K562 (cell line): ENCODE data around the gene SPIN1. TPM values are rescaled to one million over a fixed set of nuclear protein-coding genes. Genes with fewer than 3 reads are reported as not detected.

ENCODE experiments used
- ATAC-seq: fragments of 200-7000 bp; cut with Tn5 transposase; 3 replicates; pipeline ENCODE4 v1.9.1; 2020; ENCODE audit warnings: moderate library complexity
- BruUV-seq: library from RNA; stranded (reverse); fragments of 400-500 nt; replicated peaks from 2 replicates; lab custom pipeline; 2021; lab: Mats Ljungman, UMichigan
- CTCF ChIA-PET: fragments of 300-600 bp; formaldehyde crosslinking; extraction: SDS; loops from one replicate; lab custom pipeline; 2021; ENCODE audit warnings: low intra/inter-chr PET ratio; lab: Yijun Ruan, JAX
- POLR2A ChIA-PET: fragments of 300-600, 350-650 bp; sonication (Branson Sonifier 250); formaldehyde crosslinking; extraction: SDS; loops from one replicate; lab custom pipeline; 2021; ENCODE audit warnings: antibody characterized with exemption, inconsistent platforms; lab: Yijun Ruan, JAX
- DNase-seq, 4 experiments: peaks; one replicate each; pipeline versions ENCODE4 v3.0.0 to v3.0.0-alpha.2; 2011 to 2018; ENCODE audit warnings: low spot score in 3 of 4, mixed read lengths in 3 of 4; ENCODE audit errors: extremely low read depth in 1 of 4
- FAIRE-seq: peaks from 2 replicates; lab custom pipeline; 2011; peaks lifted over from hg19 to GRCh38; lab: Jason Lieb, UNC
- H2AFZ ChIP-seq: 2 replicates; pipeline ENCODE4 v1.6.0; 2011; ENCODE audit warnings: low read depth, low read length, control low read depth, inconsistent platforms
- H3K27ac ChIP-seq: fragments of 200-600 bp; 3 replicates; pipeline ENCODE4 v1.8.0; 2011; ENCODE audit warnings: low read depth, mild to moderate bottlenecking, control low read depth, inconsistent platforms, low read length, moderate library complexity, mixed read lengths; ENCODE audit errors: extremely low read depth
- H3K27me3 ChIP-seq, 2 experiments: fragments of 300-600 bp in 1 of 2; 2 replicates in 1 of 2; 3 replicates in 1 of 2; pipeline versions ENCODE4 v1.6.0 to v1.8.0; 2011; ENCODE audit warnings: inconsistent platforms in 2 of 2, low read length in 2 of 2, mild to moderate bottlenecking in 1 of 2, mixed read lengths in 1 of 2, moderate library complexity in 1 of 2; ENCODE audit not compliant: control insufficient read depth in 2 of 2, insufficient read depth in 2 of 2
- H3K36me3 ChIP-seq: fragments of 300-600 bp; 3 replicates; pipeline ENCODE4 v1.8.0; 2011; ENCODE audit warnings: mild to moderate bottlenecking, low read length, inconsistent platforms; ENCODE audit not compliant: control insufficient read depth, insufficient read depth
- H3K4me1 ChIP-seq, 2 experiments: fragments of 200-600 bp in 1 of 2; replicated peaks in 1 of 2; 2 replicates in 1 of 2; 3 replicates in 1 of 2; pipeline versions ENCODE4 v1.5.1 to v1.8.0; 2011; ENCODE audit warnings: inconsistent platforms in 2 of 2, low read length in 2 of 2, mild to moderate bottlenecking in 1 of 2, mixed read lengths in 1 of 2, moderate library complexity in 1 of 2; ENCODE audit not compliant: control insufficient read depth in 2 of 2, insufficient read depth in 2 of 2
- H3K4me2 ChIP-seq: 2 replicates; pipeline ENCODE4 v1.6.1; 2011; ENCODE audit warnings: low read length, control low read depth, inconsistent platforms, mixed read lengths; ENCODE audit not compliant: insufficient read depth
- H3K4me3 ChIP-seq: fragments of 200-600 bp; sonication (generic), shearing (Covaris generic); 2 replicates; pipeline ENCODE4 v1.5.1; 2016; ENCODE audit warnings: control low read depth, inconsistent platforms
- H3K79me2 ChIP-seq: fragments of 200-600 bp; 3 replicates; pipeline ENCODE4 v1.8.0; 2011; ENCODE audit warnings: low read length, inconsistent platforms; ENCODE audit not compliant: control insufficient read depth, insufficient read depth
- H3K9ac ChIP-seq, 2 experiments: 2 replicates each; pipeline versions ENCODE4 v1.6.0 to v1.6.1; 2011; ENCODE audit warnings: low read depth in 2 of 2, low read length in 2 of 2, control low read depth in 1 of 2, inconsistent platforms in 1 of 2, mild to moderate bottlenecking in 1 of 2, mixed read lengths in 1 of 2; ENCODE audit not compliant: insufficient read depth in 1 of 2
- H3K9me1 ChIP-seq: one replicate; pipeline ENCODE4 v1.6.0; 2011; ENCODE audit warnings: inconsistent platforms, mild to moderate bottlenecking, low read length, moderate library complexity; ENCODE audit not compliant: control insufficient read depth, insufficient read depth
- H3K9me3 ChIP-seq: replicated peaks from 2 replicates; pipeline ENCODE4 v1.5.1; 2011; ENCODE audit warnings: low read depth, low read length, inconsistent platforms; ENCODE audit not compliant: control insufficient read depth, insufficient read depth
- H4K20me1 ChIP-seq: replicated peaks from 2 replicates; pipeline ENCODE4 v1.6.1; 2011; ENCODE audit warnings: low read length, inconsistent platforms, mixed read lengths; ENCODE audit not compliant: control insufficient read depth, insufficient read depth
- ARNT ChIP-seq, 2 experiments: fragments of 450-650 bp; IDR thresholded peaks; 2 replicates each; pipeline ENCODE4 v1.6.1; 2016; ENCODE audit warnings: mild to moderate bottlenecking in 1 of 2
- BRD9 ChIP-seq: fragments of 450-650 bp; IDR thresholded peaks from 2 replicates; pipeline ENCODE4 v1.6.1; 2018; ENCODE audit warnings: low read depth; ENCODE audit not compliant: partially characterized antibody
- CCNT2 ChIP-seq: IDR thresholded peaks from 2 replicates; pipeline ENCODE4 v1.6.1; 2011; ENCODE audit warnings: borderline replicate concordance, low read depth, mild to moderate bottlenecking, moderate library complexity, mixed read lengths, low read length; ENCODE audit not compliant: insufficient read length; ENCODE audit errors: extremely low read depth
- FIP1L1 ChIP-seq: fragments of 200-400 bp; formaldehyde crosslinking; IDR thresholded peaks from 2 replicates; pipeline ENCODE4 v1.6.1; 2018; ENCODE audit warnings: mild to moderate bottlenecking, low read depth, low read length; ENCODE audit not compliant: poor library complexity, severe bottlenecking
- HNRNPL ChIP-seq: fragments of 200-400 bp; formaldehyde crosslinking; IDR thresholded peaks from 2 replicates; pipeline ENCODE4 v1.6.1; 2017; ENCODE audit warnings: low read depth, mild to moderate bottlenecking, low read length
- USF2 ChIP-seq: sonication (generic); formaldehyde crosslinking; IDR thresholded peaks from 2 replicates; pipeline ENCODE4 v1.5.0; 2020; ENCODE audit warnings: missing genetic modification reagents
- ZEB2 ChIP-seq: fragments of 450-650 bp; IDR thresholded peaks from 2 replicates; pipeline ENCODE4 v1.6.1; 2016
- ZFX ChIP-seq: sonication (generic); formaldehyde crosslinking; IDR thresholded peaks from 2 replicates; pipeline ENCODE4 v1.8.0; 2022; ENCODE audit warnings: mild to moderate bottlenecking, missing genetic modification reagents, moderate library complexity
- ZNF384 ChIP-seq: IDR thresholded peaks from 2 replicates; pipeline ENCODE4 v1.6.1; 2012; ENCODE audit warnings: low read depth, low read length, improper control_type of control experiment
- ZNF583 ChIP-seq: fragments of 250-450 bp; sonication (Bioruptor Pico); IDR thresholded peaks from 2 replicates; pipeline ENCODE4 v1.4.0; 2020
- ZNF655 ChIP-seq: fragments of 250-450 bp; sonication (Bioruptor Pico); IDR thresholded peaks from 2 replicates; pipeline ENCODE4 v1.5.0; 2021
- ZNF707 ChIP-seq: fragments of 250-450 bp; sonication (Bioruptor Pico); conservative IDR thresholded peaks from 2 replicates; pipeline ENCODE4 v1.8.0; 2022; ENCODE audit warnings: inconsistent platforms, mild to moderate bottlenecking, moderate library complexity
- WGBS: fragments of 100-300 bp; shearing (Covaris generic); methylation state at CpG from one replicate; pipeline ENCODE4 v1.1.6; 2016; ENCODE audit warnings: low coverage, mixed read lengths; ENCODE audit not compliant: insufficient coverage; ENCODE audit errors: missing lambda C conversion rate; 5-methylcytosine and 5-hydroxymethylcytosine counted together
- in situ Hi-C: fragments of 300-500 bp; cut with MboI; formaldehyde crosslinking; loops from 4 replicates; pipeline ENCODE4 v1.15.0; 2018; ENCODE audit warnings: inconsistent platforms, mixed read lengths
- intact Hi-C: fragments of 100-400 bp; cut with micrococcal nuclease; formaldehyde crosslinking; loops from 2 replicates; pipeline ENCODE4 v1.14.2; 2022
- polyA plus RNA-seq, 8 experiments: library from polyadenylated mRNA; depleted of rRNA in 4 of 8; stranded (reverse) in 5 of 8; unstranded in 3 of 8; fragments of >200 nt; fragmentation: Nextera tagmentation in 2 of 8; fragmentation: Illumina TruSeq in 1 of 8; extraction: Ambion mirVana in 2 of 8; extraction: Trizol in 1 of 8; gene quantifications; 2 replicates each; pipeline versions ENCODE4 v1.2.1 to v1.2.3, GENCODE V29; 2011 to 2014; ENCODE audit warnings: inconsistent platforms in 1 of 8, missing spikeins in 1 of 8
- total RNA-seq, 7 experiments: library from RNA; depleted of rRNA in 6 of 7; stranded (reverse); fragments of >200 nt in 6 of 7; fragmentation: Illumina TruSeq in 2 of 7; extraction: Trizol in 2 of 7; gene quantifications; 2 replicates each; pipeline versions ENCODE4 v1.2.1 to v1.2.3, GENCODE V29; 2011 to 2021; ENCODE audit warnings: low replicate concordance in 1 of 7

The SPIN1 gene
- total and polyA plus RNA-seq, 9 of the 15 experiments (the other 6 are each of a cell fraction or from before 2014, with no cell fraction given): 7.4 to 25.7 (median 15.6) TPM

DNA sequence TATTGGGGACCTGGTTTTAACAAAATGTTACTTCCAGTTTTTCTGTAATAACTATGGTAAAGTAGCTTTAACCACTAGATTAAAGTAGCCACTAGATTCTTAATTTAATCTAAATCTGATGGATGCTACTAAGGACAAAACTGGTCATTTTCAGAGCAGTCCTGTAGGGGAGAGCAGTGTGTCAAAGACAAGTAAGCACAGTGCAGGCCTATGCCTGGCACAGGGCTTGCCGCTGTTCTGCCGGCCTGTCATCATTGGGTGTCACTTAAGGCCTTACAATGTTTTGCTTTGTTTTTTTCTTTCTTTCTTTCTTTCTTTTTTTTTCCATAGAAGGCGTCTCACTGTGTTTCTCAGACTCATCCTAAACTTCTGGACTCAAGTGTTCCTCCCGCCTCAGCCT is 93.7 kb downstream of the SPIN1 start:
- CTCF ChIA-PET: no interaction called here
- no peaks in the 10 kb centered on the region for H3K79me2 ChIP-seq
- no peak overlapping the region for H3K4me3 ChIP-seq
- H3K9me1 ChIP-seq: no peaks in the 10 kb centered on the region
- H3K27me3 ChIP-seq: no peaks in the 10 kb centered on the region
- 0 out of 3 replicates have a peak, but pooled peaks cover 1% of the 10 kb centered on the region for H3K36me3 ChIP-seq
- intact Hi-C loops: no loop called here
- no peaks in the 10 kb centered on the region for H3K4me1 ChIP-seq
- no peak for DNase-seq
- WGBS: 92% methylated on average over 3 of the region's 4 CpGs
- no peaks in the 10 kb centered on the region for H4K20me1 ChIP-seq
- no peak for FAIRE-seq
- H2AFZ ChIP-seq: no peak overlapping the region
- no peaks in the 10 kb centered on the region for H3K9me3 ChIP-seq
- TF ChIP-seq ZEB2 (no peak), HNRNPL (no peak), CCNT2 (no peak), ZNF583 (CRISPR knock-in tag) (no peak), ZNF655 (no peak), ARNT (IDR thresholded peaks at IDR 0.05) (no peak), ZFX (CRISPR knock-in tag) (no peak), USF2 (CRISPR knock-in tag) (no peak), FIP1L1 (no peak), ZNF384 (no peak), BRD9 (no peak), ZNF707 (CRISPR knock-in tag) (no peak)
- in situ Hi-C loops: no loop called here
- POLR2A ChIA-PET: no interaction called here
- no peak for ATAC-seq
- no peak overlapping the region for H3K4me2 ChIP-seq
- H3K27ac ChIP-seq: no peak overlapping the region
- no peak overlapping the region for H3K9ac ChIP-seq
- no TSS peak for BruUV-seq
